NCI-H146 (cell line): Measurements from ENCODE around the gene PRIMA1.
A peak's percentile ranks its signal among the peaks of the same experiment; 100 is the strongest.

ENCODE experiments used
- DNase-seq: peaks from one replicate; lab custom pipeline; 2025; lab: John Stamatoyannopoulos, UW

Gene PRIMA1

DNA sequence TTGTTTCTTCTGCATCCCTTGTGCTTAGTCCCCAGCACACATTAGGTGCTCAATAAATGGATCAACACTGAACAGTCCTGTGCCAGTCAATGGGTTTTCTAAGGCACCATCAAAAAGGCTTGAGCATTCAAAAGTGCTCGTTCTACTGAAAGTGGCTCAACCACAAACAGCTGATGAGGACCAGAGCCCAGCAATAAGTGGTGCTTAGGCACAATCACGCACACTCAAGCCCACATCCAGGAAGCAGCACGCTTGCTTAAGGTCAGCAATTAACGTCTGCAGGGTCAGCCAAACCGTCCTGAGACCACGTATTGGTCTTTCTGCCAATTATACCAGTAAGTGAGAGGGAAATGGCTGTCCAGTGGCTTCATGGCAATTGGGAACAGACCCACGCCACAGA is 56.5 kb downstream of the PRIMA1 start:
- DNase-seq: no peak

- DNase-seq: no peak
These were observed 58.3 kb downstream of the PRIMA1 start for GRCh38 chr14:93729993-93730392.

- DNase-seq: no peak
These were observed 59.7 kb downstream of the PRIMA1 start for GRCh38 chr14:93728651-93729016.

- no peak for DNase-seq
These were observed 60.2 kb downstream of the PRIMA1 start for GRCh38 chr14:93727917-93728650.

GRCh38 chr14:93727039-93727740 is 61.1 kb downstream of the PRIMA1 start:
- DNase-seq: no peak

DNA sequence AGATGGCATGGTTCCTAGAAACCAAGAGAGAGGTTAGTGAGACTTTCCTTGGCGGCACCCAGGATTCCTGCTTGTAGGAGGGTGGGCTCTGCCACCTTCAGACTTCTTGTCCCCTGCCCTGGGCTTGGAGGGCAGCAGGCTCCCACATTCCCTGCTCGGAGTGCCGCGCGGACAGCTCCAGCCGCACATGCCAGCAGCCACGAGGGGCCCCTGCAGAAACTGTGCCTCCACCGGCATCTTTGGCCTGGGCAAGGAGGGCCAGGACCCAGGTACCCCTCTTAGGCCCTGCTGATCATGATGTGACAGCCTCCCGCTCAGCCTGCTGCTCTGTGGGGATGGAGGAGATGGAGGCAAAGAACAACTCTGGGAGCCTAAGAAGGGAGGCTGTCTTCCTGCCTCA is 62.3 kb downstream of the PRIMA1 start:
- DNase-seq: no peak

- no peak for DNase-seq
These were observed 63.2 kb downstream of the PRIMA1 start for GRCh38 chr14:93725002-93725582.

DNA sequence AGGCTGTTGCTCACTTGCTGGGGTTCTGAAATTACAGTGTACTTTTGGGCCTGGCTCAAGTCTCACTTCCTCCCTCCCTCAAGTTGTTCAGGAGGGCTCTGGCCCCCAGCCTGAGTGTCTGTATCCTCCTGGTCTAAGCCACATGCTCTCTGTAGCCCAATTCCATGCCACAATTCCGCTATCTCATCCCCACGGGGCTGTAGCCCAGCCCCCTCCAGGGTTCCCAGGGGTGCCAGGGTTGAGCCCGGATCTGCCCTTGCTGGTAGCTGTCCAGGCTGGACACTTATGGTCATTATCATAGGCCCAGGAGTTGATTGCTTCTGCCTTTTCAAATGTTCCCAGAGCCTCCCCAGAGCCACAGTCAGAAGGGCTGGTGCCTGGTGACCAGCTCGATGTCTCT is 65.3 kb downstream of the PRIMA1 start:
- DNase-seq: no peak

DNA sequence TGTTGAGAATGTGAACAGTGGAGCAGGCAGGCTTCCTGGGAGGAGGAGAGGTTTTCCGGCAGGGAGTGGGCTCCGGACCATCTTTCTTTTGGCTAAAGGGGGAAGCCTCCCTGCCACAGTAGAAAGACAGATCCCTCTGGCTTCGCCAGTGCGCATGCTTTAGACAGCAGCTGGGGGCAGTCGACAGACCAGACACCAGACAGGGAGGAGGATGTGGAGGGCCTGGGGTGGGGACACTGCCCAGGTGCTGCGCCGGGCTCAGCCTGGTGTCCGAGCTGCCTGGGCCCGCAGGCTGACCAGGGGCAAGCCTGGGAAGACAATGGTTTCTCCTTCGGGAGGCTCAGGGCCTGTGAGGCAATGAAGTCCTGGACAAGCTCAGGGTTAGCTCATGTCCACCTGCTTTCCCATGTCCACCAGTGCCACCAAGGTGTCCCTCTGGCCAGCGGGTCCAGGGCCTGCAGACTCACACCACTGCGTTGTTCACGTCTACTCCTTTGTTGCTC is 67.3 kb downstream of the PRIMA1 start:
- no peak for DNase-seq

- no peak for DNase-seq
These were observed 68.0 kb downstream of the PRIMA1 start for GRCh38 chr14:93720076-93720815.

DNA sequence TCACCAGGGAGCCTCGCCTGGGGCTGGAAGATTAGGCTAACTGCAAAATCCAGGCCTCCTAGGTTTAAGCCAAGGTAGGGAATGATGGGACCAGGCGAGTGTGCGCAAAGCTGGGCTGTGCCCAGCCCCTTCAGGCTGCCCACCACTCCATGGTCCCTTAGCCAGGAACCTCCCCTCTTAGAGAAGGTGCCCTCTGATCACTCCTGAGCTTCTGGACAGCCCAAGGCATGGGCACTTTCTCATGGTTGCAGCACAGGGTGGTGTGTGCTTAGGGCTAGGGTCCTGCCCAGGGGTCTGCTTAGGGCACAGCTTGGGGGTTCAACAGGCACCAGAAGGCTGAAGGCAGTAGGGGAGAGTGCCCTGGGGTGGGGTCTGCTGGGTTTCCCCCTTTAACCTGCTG is 69.0 kb downstream of the PRIMA1 start:
- no peak for DNase-seq

DNA sequence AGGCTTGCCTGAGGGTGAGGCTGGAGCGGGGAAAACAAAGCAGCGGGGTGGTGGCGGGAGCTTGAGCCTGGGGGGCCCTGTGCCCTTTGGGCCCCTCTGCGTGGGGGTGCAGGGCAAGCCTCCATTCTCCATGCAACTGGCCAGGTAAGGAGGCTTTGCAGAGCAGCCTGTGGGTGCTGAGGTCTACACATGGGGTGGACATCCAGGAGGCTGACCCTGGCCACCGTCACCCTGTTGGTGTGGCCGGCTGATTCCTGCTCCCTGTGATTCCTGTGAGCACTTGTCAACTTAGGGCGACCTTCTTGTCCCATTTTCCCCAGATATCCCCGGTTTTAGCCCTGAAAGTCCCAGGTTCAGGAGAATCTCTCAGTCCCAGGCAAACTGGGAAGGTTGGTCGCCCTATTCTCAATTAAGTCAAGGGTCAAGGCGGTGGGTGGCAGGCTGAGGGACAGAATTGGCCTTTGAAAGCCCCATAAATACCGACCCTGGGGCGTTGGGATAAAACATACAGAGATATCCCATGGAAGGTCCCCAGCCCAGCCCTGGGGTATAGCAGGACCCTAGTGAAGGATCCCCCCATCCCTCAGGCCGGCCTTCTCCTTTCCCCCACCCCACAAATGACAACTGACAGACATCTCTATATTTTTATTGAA is 70.5 kb downstream of the PRIMA1 start:
- DNase-seq: no peak

DNA sequence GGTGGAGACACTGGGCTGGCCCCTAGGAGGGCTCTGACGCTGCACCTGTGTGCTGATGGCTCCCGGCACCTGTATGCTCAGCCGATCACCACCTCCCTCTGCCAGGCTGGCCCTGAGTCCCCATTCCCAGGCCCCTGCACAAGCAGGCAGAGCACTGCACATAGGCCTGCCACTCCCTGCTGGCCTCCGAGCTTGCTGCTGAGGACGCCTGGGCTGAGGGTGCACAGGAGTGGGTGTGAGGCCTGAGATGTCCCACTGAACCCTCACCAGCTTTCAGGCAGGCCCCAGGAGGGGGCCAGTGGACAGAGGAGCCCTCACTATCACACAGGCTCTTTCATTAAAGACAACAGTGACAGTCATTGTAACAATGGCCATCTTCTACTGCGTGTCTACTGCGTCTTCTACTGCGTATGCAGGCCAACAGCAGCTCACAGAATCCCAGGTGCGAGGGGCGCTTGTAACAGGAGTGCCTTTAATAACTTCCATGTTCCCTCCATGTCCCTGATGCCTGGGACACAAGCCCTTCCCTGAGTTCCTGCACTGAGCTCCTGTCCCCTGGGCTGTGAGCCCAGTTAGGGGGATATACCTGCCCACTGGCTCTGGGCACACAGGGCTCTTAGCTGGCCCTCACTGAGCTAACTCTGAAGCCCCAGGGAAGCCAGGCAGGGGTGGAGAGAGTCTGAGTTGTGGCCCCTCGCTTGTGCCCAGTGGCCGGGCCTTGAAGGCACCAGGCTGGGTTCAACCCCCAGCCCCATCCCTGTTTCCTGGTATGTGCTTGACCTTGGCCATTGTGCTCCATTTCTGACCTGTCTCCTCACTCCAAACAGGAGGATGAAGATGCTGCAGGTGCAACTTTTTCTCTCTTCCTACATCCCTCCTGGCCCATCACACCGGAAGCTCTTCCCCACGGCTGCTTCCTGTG is 71.3 kb downstream of the PRIMA1 start:
- DNase-seq: no peak

DNA sequence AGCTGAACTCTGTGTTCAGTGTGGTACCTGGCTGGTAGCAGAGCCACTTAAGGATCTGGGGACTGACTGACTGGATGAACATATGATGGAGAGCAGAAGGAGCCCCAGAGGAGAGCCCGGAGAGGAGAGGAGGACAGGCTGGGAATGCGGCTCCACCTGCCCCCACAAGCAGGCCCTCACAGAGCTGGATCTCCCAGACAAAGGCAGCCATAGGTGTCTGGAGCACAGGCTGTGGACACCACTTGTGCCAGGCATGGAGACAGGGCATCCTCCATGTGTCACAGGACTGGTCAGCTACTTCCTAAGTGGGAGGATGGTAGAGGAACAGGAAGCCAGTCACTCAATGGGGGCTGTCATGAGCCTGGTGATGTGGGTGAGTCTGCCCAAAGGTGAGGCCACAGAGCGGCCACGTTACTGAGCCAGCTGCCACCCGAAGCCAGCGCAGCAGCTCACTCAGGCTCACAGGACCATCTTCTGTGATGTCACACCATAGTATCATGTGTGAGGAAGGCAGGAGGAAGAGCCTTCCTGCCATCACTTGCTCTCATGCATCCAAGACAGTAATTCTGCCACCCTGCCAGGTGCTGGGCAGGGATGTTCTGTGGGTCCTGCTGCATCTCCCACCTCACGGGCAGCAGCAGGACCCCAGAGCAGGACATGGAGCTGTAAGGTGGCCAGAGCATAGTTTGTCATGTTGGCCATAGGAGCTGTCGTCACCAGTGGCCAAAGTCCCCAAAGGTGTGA is 72.1 kb downstream of the PRIMA1 start:
- no peak for DNase-seq

DNA sequence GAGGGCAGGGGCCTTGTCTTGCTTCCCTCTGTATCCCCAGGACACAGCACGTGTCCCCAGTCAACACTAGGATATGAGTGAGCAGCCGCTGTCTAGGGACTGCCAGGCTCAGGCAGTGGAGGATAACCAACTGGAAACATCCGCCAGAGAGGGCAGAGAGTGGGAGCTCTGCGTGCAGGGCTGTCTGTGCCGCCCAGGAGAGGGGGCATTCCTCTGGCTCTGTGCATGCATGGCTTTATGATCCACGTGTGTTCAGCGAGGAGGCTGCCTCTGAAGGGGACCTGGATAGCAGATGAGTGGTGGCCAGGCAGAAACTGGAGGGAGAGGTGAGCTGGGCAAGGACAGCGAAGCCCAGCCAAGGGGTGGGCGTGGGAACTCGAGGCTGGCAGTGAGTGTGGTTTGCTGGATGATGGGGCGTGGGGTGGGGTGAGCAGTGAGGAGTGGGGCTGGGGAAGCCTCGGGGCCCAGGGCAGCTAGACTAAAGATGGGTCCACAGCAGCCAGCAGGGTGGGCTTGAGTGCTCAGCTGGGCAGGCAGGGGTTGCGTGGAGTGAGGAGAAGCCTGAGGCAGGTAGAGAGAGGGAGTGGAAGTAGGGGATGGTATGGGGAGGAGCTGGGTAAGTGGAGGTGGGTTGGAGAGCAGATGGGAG is 72.9 kb downstream of the PRIMA1 start:
- no peak for DNase-seq

GRCh38 chr14:93714605-93715004 is 73.7 kb downstream of the PRIMA1 start:
- DNase-seq: no peak

DNA sequence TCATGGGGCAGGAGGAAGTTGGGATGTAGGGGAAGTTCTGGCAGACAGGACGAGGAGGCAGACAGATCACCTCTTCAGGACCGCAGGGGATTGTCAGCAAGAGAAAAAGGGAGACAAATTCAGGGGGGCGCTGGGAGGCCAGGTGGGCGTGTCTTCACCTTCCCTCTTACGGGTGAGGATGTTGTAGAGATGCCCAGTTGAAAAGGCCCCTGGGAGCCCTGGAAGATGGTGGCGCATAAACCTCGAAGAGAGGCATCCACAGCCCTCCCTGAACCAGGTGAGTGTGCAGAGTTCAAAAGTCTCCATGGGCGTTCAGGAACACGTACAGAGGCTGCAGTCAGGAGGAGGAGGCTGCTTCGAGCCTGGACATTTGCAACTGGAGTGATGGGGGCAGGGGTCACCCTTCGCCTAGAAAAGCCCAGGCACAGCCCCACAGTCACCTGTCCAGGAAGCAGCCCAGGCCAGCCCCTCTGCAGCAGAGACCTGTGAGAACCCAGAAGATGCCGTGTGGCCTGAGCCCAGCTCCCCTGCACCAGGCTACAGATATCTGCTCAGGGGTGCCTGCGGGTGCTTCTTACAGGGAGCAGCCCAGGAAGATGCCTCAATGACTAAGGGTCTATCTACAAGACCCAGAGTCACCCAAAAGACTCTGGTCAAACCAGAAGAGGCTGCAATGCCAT is 74.4 kb downstream of the PRIMA1 start:
- no peak for DNase-seq

GRCh38 chr14:93712838-93713724 is 75.2 kb downstream of the PRIMA1 start:
- DNase-seq: peak; percentile 48
